ENCODE results near the gene SEL1L3. TPM values are rescaled to one million over a fixed set of nuclear protein-coding genes. Genes with fewer than 3 reads are reported as not detected.

The SEL1L3 gene
- total RNA-seq, 1 donor from 2014 or later = 91.8 TPM

DNA sequence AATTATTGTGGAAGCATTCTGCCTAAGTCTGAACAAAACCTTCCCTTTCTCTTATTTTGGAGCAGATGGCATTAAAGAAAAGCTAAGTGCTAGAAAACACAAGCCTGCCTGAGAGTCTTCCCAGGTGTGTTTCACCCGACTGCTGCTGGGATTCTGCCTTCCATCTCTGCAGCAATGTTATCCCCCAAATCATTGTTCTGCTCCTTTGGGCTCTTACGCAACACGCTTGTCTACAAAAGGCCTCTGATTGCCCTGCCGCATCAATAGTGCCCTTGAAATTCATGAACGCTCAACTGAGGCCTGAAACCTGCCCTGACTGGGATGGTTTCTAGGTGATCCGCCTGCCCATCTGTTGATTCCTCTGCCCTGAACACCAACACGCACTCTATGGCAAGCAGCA is 80.3 kb downstream of the SEL1L3 start:
- no peak for DNase-seq (ENCODE audit: low spot score)
- no peak overlapping the region for H3K4me3 Mint-ChIP-seq (ENCODE audit: unreplicated experiment)
- peaks cover 10% of the 10 kb centered on the region for H3K4me1 Mint-ChIP-seq (ENCODE audit: unreplicated experiment)
- TF ChIP-seq, protein P1, sequence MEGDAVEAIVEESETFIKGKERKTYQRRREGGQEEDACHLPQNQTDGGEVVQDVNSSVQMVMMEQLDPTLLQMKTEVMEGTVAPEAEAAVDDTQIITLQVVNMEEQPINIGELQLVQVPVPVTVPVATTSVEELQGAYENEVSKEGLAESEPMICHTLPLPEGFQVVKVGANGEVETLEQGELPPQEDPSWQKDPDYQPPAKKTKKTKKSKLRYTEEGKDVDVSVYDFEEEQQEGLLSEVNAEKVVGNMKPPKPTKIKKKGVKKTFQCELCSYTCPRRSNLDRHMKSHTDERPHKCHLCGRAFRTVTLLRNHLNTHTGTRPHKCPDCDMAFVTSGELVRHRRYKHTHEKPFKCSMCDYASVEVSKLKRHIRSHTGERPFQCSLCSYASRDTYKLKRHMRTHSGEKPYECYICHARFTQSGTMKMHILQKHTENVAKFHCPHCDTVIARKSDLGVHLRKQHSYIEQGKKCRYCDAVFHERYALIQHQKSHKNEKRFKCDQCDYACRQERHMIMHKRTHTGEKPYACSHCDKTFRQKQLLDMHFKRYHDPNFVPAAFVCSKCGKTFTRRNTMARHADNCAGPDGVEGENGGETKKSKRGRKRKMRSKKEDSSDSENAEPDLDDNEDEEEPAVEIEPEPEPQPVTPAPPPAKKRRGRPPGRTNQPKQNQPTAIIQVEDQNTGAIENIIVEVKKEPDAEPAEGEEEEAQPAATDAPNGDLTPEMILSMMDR (IDR thresholded peaks at IDR 0.05; ENCODE audit: unreplicated experiment) = no peak
- H3K27me3 Mint-ChIP-seq (ENCODE audit: unreplicated experiment) = peaks cover 3% of the 10 kb centered on the region
- no peaks in the 10 kb centered on the region for H3K9me3 Mint-ChIP-seq (ENCODE audit: unreplicated experiment)
- no peak overlapping the region for H3K27ac Mint-ChIP-seq (ENCODE audit: unreplicated experiment)
- peaks cover 55% of the 10 kb centered on the region for H3K36me3 Mint-ChIP-seq (ENCODE audit: low read depth, unreplicated experiment)

DNA sequence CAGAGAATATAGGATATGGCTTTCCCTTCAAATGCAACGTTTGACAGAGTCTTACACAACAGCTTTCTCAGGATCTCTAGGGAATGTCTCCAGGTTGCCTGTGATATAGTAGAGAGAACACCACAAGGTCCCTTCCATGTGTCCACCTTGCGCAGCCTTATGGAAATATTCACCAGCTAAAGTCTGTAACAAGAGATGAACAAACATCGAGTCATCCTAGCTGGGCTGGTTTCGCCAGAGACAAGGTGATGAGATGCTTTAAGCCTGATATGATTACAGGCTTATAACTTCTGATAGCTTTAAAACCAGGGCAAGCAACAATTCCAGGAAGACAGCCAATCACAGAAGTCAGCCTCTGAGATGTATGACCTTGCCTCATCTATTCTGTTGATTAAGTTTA is 83.8 kb downstream of the SEL1L3 start:
- DNase-seq (ENCODE audit: low spot score) = no peak
- Mint-ChIP-seq H3K27ac (ENCODE audit: unreplicated experiment) (no peak overlapping the region), H3K27me3 (ENCODE audit: unreplicated experiment) (peaks cover 2% of the 10 kb centered on the region), H3K4me1 (ENCODE audit: unreplicated experiment) (no peaks in the 10 kb centered on the region), H3K9me3 (ENCODE audit: unreplicated experiment) (no peaks in the 10 kb centered on the region), H3K4me3 (ENCODE audit: unreplicated experiment) (no peak overlapping the region), H3K36me3 (ENCODE audit: low read depth, unreplicated experiment) (peaks cover 45% of the 10 kb centered on the region)
- TF ChIP-seq, protein P1 (IDR thresholded peaks at IDR 0.05; ENCODE audit: unreplicated experiment) = no peak

DNA sequence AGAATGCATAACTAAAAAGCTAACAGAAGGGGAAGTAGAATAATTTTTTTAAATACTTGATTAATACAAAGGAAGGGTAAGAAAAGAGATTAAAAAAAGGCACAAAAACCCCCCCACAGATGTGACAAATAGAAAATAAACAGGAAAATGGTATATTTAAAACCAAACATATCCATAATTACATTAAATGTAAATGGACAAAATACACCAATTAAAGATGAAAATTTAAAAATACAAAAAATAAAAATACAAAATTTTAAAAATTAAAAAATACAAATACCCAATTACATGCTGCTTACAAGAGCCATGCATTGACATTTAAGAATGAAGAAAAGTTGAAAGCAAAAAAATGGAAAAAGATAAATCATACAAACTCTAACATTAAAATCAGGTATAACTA is 86.0 kb downstream of the SEL1L3 start:
- H3K9me3 Mint-ChIP-seq (ENCODE audit: unreplicated experiment) = no peaks in the 10 kb centered on the region
- TF ChIP-seq, protein P1 (IDR thresholded peaks at IDR 0.05; ENCODE audit: unreplicated experiment) = no peak
- peaks cover 43% of the 10 kb centered on the region for H3K36me3 Mint-ChIP-seq (ENCODE audit: low read depth, unreplicated experiment)
- no peak overlapping the region for H3K4me3 Mint-ChIP-seq (ENCODE audit: unreplicated experiment)
- H3K4me1 Mint-ChIP-seq (ENCODE audit: unreplicated experiment) = no peaks in the 10 kb centered on the region
- no peak overlapping the region for H3K27ac Mint-ChIP-seq (ENCODE audit: unreplicated experiment)
- no peaks in the 10 kb centered on the region for H3K27me3 Mint-ChIP-seq (ENCODE audit: unreplicated experiment)
- DNase-seq (ENCODE audit: low spot score) = no peak

DNA sequence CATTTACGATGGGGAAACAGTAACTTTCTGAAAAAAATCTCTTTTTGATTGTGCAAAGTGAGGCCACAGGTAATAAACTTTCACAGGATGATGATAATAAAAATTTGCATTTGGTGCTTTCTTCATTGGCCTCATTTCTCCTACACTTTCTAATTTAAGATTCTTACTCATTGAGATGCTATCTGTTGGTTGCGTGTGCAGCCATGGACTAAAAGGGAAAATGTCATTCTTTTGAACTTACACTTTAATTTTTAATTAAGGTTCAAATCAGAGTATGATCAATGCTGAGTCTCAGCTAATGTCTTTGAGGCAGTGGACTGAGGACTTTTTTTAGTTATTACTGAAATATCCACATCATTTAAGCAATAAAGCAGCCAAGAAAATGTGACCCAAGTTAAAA is 87.6 kb downstream of the SEL1L3 start:
- no peak overlapping the region for H3K27ac Mint-ChIP-seq (ENCODE audit: unreplicated experiment)
- no peaks in the 10 kb centered on the region for H3K9me3 Mint-ChIP-seq (ENCODE audit: unreplicated experiment)
- no peak for DNase-seq (ENCODE audit: low spot score)
- no peak overlapping the region for H3K4me3 Mint-ChIP-seq (ENCODE audit: unreplicated experiment)
- peaks cover 4% of the 10 kb centered on the region for H3K27me3 Mint-ChIP-seq (ENCODE audit: unreplicated experiment)
- TF ChIP-seq, protein P1 (IDR thresholded peaks at IDR 0.05; ENCODE audit: unreplicated experiment) = no peak
- H3K36me3 Mint-ChIP-seq (ENCODE audit: low read depth, unreplicated experiment) = peaks cover 37% of the 10 kb centered on the region
- no peaks in the 10 kb centered on the region for H3K4me1 Mint-ChIP-seq (ENCODE audit: unreplicated experiment)

DNA sequence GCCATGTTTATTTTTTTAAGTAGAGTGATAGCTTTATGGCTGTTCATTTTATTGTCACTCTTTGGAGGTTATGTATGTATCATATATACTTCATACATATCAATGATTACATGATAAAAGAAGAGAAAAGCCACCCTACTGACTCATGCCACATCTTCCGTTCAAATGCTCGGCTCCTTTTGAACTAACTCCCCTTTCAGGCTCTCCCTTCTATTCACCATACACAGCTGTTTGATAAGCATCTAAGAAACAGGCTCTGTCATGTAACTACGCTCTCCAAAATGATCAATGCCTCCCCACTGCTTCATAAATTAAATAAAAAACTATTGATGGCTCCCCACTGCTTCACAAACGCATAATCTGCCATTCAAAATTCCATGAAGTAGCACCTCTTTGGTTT is 89.4 kb downstream of the SEL1L3 start:
- no peak for DNase-seq (ENCODE audit: low spot score)
- Mint-ChIP-seq H3K4me3 (ENCODE audit: unreplicated experiment) (no peak overlapping the region), H3K9me3 (ENCODE audit: unreplicated experiment) (no peaks in the 10 kb centered on the region), H3K4me1 (ENCODE audit: unreplicated experiment) (no peaks in the 10 kb centered on the region), H3K36me3 (ENCODE audit: low read depth, unreplicated experiment) (peaks cover 28% of the 10 kb centered on the region), H3K27ac (ENCODE audit: unreplicated experiment) (no peak overlapping the region), H3K27me3 (ENCODE audit: unreplicated experiment) (peaks cover 6% of the 10 kb centered on the region)
- TF ChIP-seq, protein P1 (IDR thresholded peaks at IDR 0.05; ENCODE audit: unreplicated experiment) = no peak

All from endothelial cell (in vitro differentiated cells).